Measurements from ENCODE around the gene PLEKHA7. TPM values are rescaled to one million over a fixed set of nuclear protein-coding genes. Genes with fewer than 3 reads are reported as not detected.

Gene PLEKHA7
- total RNA-seq, 1 experiment from 2014 or later = 18.4 TPM

DNA sequence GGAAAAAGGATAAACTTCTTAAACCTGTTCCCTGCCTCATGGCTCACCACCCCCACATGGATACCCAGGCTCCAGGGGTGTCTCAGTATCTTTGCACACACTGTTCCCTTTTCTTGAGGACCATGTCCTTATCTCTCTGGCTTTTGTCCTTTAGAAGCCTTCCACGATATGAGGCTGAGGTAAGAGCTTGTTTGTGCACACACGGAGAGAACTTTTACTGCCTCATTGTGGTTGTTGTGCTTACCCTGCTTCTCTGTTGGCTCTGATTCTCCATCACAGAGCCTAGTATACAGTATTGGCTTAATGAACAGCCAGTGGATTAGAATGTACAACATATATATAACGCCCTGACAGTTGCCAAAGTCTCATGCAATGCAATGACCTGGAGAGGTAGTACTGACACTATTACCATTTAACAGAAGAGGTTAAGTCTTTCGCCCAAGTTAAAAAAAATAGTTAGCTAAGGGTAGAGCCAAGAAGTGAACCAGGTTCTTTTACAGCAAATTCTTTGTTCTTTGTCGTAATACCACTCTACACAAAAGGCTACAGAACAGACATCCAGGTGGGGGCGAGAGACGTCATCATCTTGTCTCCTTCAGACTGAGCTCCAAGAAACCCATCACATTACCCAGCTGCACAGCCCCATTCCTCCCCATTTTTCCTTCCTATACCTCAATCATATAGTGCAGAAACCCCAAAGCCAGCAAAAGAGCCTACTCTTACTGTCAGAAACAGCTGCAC lies 117.3 kb downstream of the PLEKHA7 start:
- peaks cover 15% of the 10 kb centered on the region for H3K79me2 ChIP-seq (ENCODE audit: low read length)
- ATAC-seq = no peak
- POLR2A ChIA-PET (ENCODE audit: unreplicated experiment) = no interaction called here

DNA sequence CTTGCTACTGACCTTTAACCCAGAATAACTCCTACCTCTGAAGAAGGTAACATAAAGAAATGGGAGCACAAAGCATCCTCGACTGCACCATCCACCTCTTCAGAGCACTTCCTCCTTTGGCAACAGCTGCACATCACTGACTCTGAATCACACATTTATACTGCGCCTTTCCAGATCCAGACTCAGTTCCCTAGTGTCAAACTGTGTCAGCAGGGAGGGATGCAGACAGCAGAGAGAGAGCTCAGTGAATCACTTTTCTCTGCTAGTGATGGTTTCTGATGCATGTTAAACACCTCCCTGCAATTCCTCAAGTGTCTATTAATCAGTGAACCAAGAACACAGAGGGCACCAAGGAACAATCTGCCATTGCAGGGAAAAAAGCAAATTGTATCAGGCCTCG lies 118.9 kb downstream of the PLEKHA7 start:
- ATAC-seq (no peak), DNase-seq (no peak)
- BruUV-seq (replicated peaks) = no TSS peak
- H3K9me3 ChIP-seq (ENCODE audit: low read length) = no peaks in the 10 kb centered on the region
- no peak overlapping the region for H2AFZ ChIP-seq (ENCODE audit: low read length)
- ChIA-PET POLR2A (ENCODE audit: unreplicated experiment) (no interaction called here), CTCF (no interaction called here)
- H3K27ac ChIP-seq (ENCODE audit: low read length) = no peak overlapping the region
- H3K4me2 ChIP-seq (ENCODE audit: low read length) = no peak overlapping the region
- H3F3A ChIP-seq (ENCODE audit: low read length, unreplicated experiment) = no peaks in the 10 kb centered on the region
- H3K36me3 ChIP-seq (ENCODE audit: low read depth, low read length) = 0 out of 2 replicates have a peak, but pooled peaks cover under 1% of the 10 kb centered on the region
- intact Hi-C loops (cut with micrococcal nuclease) = no loop called here
- H3K27me3 ChIP-seq (ENCODE audit: low read length) = no peaks in the 10 kb centered on the region
- no peaks in the 10 kb centered on the region for H4K20me1 ChIP-seq (ENCODE audit: low read length)
- no peak overlapping the region for H3K9ac ChIP-seq (ENCODE audit: low read length)
- H3K4me3 ChIP-seq (ENCODE audit: low read length) = no peak overlapping the region
- peaks cover 11% of the 10 kb centered on the region for H3K79me2 ChIP-seq (ENCODE audit: low read length)
- no peaks in the 10 kb centered on the region for H3K9me2 ChIP-seq (replicated peaks; ENCODE audit: low read length)
- peaks cover 32% of the 10 kb centered on the region for H3K4me1 ChIP-seq (ENCODE audit: insufficient read depth, low read length)
- TF ChIP-seq EZH2phosphoT487 (IDR thresholded peaks at IDR 0.05; ENCODE audit: borderline replicate concordance, low read length) = no peak
- TF ChIP-seq, protein P1, sequence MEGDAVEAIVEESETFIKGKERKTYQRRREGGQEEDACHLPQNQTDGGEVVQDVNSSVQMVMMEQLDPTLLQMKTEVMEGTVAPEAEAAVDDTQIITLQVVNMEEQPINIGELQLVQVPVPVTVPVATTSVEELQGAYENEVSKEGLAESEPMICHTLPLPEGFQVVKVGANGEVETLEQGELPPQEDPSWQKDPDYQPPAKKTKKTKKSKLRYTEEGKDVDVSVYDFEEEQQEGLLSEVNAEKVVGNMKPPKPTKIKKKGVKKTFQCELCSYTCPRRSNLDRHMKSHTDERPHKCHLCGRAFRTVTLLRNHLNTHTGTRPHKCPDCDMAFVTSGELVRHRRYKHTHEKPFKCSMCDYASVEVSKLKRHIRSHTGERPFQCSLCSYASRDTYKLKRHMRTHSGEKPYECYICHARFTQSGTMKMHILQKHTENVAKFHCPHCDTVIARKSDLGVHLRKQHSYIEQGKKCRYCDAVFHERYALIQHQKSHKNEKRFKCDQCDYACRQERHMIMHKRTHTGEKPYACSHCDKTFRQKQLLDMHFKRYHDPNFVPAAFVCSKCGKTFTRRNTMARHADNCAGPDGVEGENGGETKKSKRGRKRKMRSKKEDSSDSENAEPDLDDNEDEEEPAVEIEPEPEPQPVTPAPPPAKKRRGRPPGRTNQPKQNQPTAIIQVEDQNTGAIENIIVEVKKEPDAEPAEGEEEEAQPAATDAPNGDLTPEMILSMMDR (conservative IDR thresholded peaks at IDR 0.05; ENCODE audit: low read depth, low read length) = no peak
- TF ChIP-seq EZH2 (IDR thresholded peaks at IDR 0.05; ENCODE audit: low read length, unreplicated experiment) = no peak

More for the DNA sequence above, 117.3 kb downstream of the PLEKHA7 start:
- Histone ChIP-seq H3K27ac (ENCODE audit: low read length) (no peak overlapping the region), H3K4me1 (ENCODE audit: insufficient read depth, low read length) (peaks cover 31% of the 10 kb centered on the region), H4K20me1 (ENCODE audit: low read length) (no peaks in the 10 kb centered on the region), H3K36me3 (ENCODE audit: low read depth, low read length) (no peaks in the 10 kb centered on the region), H3K4me2 (ENCODE audit: low read length) (no peak overlapping the region), H3F3A (ENCODE audit: low read length, unreplicated experiment) (no peaks in the 10 kb centered on the region), H3K27me3 (ENCODE audit: low read length) (no peaks in the 10 kb centered on the region), H2AFZ (ENCODE audit: low read length) (no peak overlapping the region), H3K9me2 (replicated peaks; ENCODE audit: low read length) (no peaks in the 10 kb centered on the region), H3K9me3 (ENCODE audit: low read length) (no peaks in the 10 kb centered on the region), H3K9ac (ENCODE audit: low read length) (no peak overlapping the region), H3K4me3 (ENCODE audit: low read length) (no peak overlapping the region)
- CTCF ChIA-PET = no interaction called here
- no peak for DNase-seq
- TF ChIP-seq EZH2 (IDR thresholded peaks at IDR 0.05; ENCODE audit: low read length, unreplicated experiment) = no peak
- TF ChIP-seq, protein P1 (conservative IDR thresholded peaks at IDR 0.05; ENCODE audit: low read depth, low read length) = no peak
- TF ChIP-seq EZH2phosphoT487 (IDR thresholded peaks at IDR 0.05; ENCODE audit: borderline replicate concordance, low read length) = no peak
- intact Hi-C loops (cut with micrococcal nuclease) = no loop called here
- no TSS peak for BruUV-seq (replicated peaks)

DNA sequence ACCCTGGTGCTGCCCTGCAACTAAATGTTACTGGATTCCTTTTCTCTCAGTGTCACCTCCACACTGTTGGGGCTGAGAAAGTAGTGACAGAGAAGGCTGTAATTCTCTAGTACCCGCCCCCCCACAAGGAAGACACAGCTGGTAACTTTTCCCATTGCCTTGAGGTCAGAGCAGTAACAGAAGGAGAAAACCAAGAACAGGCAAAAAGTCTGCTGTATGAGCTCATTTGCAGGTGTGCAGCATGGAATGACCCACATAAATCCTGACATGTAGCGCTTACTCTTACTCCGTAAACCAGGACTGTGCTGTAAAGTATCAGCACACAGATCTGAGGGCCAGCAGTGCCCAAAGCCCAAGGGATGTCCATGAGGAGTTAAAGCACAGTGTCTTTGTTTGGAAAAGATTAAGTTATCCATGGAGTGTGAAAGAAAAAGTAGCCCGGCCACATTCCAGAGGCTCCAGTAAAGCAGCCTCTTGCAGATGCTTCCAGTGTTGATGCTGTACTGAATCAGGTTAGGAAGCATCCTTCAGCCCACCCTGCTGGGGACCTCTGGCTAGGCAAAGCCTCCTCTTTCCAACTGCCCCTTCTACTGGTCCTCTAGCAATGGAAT lies 120.7 kb downstream of the PLEKHA7 start:
- Histone ChIP-seq H3K4me2 (ENCODE audit: low read length) (peak overlapping the region; percentile 37), H3K36me3 (ENCODE audit: low read depth, low read length) (0 out of 2 replicates have a peak, but pooled peaks cover 3% of the 10 kb centered on the region), H4K20me1 (ENCODE audit: low read length) (no peaks in the 10 kb centered on the region), H3F3A (ENCODE audit: low read length, unreplicated experiment) (no peaks in the 10 kb centered on the region), H2AFZ (ENCODE audit: low read length) (no peak overlapping the region), H3K27me3 (ENCODE audit: low read length) (no peaks in the 10 kb centered on the region), H3K9me3 (ENCODE audit: low read length) (no peaks in the 10 kb centered on the region), H3K4me1 (ENCODE audit: insufficient read depth, low read length) (peaks cover 32% of the 10 kb centered on the region), H3K4me3 (ENCODE audit: low read length) (no peak overlapping the region), H3K9me2 (replicated peaks; ENCODE audit: low read length) (no peaks in the 10 kb centered on the region), H3K9ac (ENCODE audit: low read length) (no peak overlapping the region), H3K27ac (ENCODE audit: low read length) (no peak overlapping the region), H3K79me2 (ENCODE audit: low read length) (peaks cover 11% of the 10 kb centered on the region; the same call in 1 of the 2 replicates)
- DNase-seq = peak; percentile 59
- ChIA-PET CTCF (no interaction called here), POLR2A (ENCODE audit: unreplicated experiment) (no interaction called here)
- TF ChIP-seq EZH2phosphoT487 (IDR thresholded peaks at IDR 0.05; ENCODE audit: borderline replicate concordance, low read length) (no peak), EZH2 (IDR thresholded peaks at IDR 0.05; ENCODE audit: low read length, unreplicated experiment) (no peak)
- TF ChIP-seq, protein P1 (conservative IDR thresholded peaks at IDR 0.05; ENCODE audit: low read depth, low read length) = no peak
- intact Hi-C loops (cut with micrococcal nuclease) = no loop called here
- peak; percentile 63 for ATAC-seq
- no TSS peak for BruUV-seq (replicated peaks)

Data from PC-3 (cell line).